HG02870 (cell line): ENCODE measurements around the gene ATP6V0E2.
"Not testable (repeated sequence)": the region's sequence is repeated elsewhere in the genome, so short reads cannot be mapped to it uniquely, and the experiment has no call there.

Experiments used
- ATAC-seq: cut with Tn5 transposase; IDR thresholded peaks from one replicate; pipeline ENCODE4 v1.9.1; 2021; ENCODE audit warnings: mild to moderate bottlenecking, moderate library complexity; ENCODE audit not compliant: unreplicated experiment

ATP6V0E2 gene

GRCh38 chr7:149873074-149873969 lies at the start of gene ATP6V0E2:
Gene ATP6V0E2 (plus strand): TSS chr7:149873969. CDS start chr7:149874066, 97 bp downstream.
- ATAC-seq: peak; percentile 91

- no peak for ATAC-seq
Measured at GRCh38 chr7:149824301-149824741, 49.4 kb upstream of the ATP6V0E2 start.

- ATAC-seq: no peak
Measured at GRCh38 chr7:149824748-149825566, 48.8 kb upstream of the ATP6V0E2 start.

DNA sequence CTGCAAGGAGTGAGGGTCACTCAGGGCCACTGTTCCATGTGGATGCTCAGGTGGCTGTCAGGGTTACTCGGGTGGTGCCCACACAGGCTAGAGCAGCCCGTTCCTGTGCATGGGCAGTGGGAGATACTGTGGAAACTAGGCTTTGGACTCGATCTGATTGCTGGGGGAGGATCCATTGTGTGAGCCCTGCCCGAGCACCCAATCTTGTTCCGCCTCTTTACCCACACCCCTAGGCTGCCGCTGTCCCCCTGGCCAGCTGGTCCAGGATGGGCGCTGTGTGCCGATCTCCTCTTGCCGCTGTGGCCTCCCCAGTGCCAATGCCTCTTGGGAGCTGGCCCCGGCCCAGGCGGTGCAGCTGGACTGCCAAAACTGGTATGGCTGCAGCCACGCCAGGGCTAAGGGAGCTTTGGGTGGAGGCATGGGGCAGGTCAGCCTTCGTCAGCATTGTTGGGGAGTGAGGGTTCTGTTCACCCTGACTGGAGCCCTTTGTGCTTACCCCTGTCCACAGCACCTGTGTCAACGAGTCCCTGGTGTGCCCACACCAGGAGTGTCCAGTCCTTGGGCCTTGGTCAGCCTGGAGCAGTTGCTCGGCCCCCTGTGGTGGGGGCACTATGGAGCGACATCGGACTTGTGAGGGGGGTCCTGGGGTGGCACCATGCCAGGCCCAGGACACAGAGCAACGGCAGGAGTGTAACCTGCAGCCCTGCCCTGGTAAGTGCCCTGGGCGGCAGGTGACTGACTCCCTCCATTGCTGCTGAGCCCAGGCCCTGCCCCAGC lies 48.0 kb upstream of the ATP6V0E2 start:
- no peak for ATAC-seq

DNA sequence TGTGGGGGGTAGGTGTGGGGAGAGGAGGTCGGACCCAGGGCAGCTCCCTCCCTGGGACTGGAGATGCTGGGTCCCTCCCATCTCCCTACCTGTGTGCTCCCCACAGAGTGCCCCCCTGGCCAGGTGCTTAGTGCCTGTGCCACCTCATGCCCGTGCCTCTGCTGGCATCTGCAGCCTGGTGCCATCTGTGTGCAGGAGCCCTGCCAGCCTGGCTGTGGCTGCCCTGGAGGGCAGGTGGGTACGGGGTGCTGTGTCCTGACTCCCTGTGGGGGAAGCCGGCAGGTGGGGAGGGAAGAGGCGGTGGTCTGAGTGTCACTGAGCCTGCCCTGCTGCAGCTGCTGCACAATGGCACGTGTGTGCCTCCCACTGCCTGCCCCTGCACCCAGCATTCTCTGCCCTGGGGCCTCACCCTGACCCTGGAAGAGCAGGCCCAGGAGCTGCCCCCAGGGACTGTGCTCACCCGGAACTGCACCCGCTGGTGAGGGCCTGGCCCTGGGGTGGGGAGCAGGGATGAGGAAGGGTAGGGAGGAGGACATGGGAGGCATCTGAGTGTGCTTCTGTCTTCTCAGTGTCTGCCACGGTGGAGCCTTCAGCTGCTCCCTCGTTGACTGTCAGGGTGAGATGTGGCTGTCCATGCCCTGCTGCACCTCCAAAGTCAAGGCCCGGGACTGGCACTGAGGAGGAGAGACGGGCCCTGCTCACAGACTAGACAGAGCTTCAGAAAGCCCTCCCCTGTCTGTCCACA lies 47.3 kb upstream of the ATP6V0E2 start:
- ATAC-seq: no peak

- ATAC-seq: no peak
Measured at GRCh38 chr7:149827089-149827981, 46.4 kb upstream of the ATP6V0E2 start.

DNA sequence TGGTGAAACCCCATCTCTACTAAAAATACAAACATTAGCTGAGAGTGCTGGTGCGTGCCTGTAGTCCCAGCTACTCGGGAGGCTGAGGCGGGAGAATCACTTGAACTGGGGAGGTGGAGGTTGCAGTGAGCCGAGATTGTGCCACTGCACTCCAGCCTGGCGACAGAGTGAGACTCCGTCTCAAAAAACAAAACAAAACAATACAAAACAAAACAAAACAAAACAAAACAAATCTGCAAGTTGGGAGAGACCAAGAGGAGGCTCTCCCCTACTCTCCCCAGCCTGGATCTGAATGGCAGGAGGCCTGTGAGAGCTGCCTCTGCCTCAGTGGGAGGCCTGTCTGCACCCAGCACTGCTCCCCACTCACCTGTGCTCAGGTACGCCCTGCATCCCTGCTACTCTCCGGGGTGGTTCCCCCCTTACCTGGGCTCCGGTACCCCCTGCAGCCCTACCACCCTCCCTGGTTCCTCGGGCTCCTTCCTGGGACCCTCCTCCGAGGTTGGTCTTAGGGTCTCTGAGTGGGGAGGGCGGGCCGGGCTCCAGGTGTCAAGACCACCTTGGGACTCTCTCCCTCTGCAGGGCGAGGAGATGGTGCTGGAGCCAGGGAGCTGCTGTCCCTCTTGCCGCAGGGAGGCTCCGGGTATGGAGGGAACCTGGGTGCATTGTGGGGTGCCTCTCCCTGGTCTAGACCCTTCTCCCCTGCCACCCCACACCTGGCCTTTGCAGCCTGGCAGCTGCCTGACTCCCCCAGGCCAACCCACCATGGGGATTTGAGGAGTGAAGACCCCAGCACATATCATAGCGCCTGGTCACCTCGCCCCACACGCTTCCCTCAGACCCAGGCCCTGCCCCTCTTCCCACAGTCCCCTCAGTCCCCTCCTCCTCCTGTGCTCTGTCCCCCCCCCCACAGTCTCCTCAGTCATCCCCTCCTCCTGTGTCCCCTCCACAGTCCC lies 45.1 kb upstream of the ATP6V0E2 start:
- no peak for ATAC-seq

GRCh38 chr7:149830527-149830926 lies 43.2 kb upstream of the ATP6V0E2 start:
- ATAC-seq: not testable (repeated sequence)

DNA sequence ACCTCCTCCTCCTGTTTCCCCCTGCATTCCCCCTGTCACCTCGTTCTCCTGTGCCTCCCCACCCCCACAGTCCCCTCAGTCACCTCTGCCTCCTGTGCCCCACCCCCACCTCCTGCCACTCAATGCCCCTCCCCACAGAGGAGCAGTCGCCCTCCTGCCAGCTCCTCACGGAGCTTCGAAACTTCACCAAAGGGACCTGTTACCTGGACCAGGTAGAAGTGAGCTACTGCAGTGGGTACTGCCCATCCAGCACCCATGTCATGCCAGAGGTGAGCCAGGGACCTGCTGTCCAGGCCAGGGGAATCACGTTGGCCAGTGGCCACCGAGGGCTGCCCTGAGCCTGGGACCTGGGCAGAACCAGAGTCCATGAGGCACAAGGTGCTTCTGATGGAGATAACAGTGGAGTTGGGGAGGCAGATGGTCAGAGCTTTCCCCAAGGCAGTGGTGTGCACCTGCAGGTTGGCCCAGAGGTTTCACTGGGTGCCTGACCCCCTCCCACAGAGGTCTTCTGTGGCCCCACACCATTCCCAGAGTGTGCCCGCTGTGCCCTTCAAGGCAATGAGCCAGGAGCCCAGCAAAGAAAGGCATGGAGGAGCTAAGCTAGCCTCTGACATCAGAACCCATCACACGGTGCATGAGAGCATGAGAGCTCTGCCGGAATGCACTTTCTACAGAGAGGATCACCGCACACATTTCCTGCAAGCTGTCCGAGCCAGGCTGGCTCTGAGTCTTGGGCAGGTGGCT lies 42.6 kb upstream of the ATP6V0E2 start:
- no peak for ATAC-seq

DNA sequence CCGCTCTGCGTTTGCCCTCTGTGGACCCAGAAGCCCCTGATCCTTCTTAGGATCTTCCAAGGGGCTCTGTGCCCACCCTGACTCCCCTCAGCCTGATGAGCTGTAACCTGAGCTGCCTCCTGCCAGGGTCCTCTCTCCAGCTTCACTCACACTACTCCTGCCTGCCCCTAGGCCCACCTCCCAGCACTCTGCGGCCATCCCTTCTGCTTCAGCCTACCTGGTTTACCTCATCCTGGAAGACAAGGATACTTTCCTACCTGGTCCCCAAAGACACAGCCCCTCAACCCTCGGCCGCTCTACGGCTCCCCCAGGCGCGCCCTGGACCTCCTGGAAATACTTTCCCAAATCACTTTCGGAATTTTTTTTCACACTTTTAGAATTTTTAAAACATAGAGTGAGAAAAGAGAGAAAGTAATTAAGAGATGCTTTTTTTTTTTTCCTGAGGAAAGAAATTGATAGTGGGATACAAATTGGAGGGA lies 42.0 kb upstream of the ATP6V0E2 start:
- no peak for ATAC-seq

- no peak for ATAC-seq
Measured at GRCh38 chr7:149832332-149833041, 41.3 kb upstream of the ATP6V0E2 start.

GRCh38 chr7:149833495-149834130 lies 40.2 kb upstream of the ATP6V0E2 start:
- no peak for ATAC-seq

DNA sequence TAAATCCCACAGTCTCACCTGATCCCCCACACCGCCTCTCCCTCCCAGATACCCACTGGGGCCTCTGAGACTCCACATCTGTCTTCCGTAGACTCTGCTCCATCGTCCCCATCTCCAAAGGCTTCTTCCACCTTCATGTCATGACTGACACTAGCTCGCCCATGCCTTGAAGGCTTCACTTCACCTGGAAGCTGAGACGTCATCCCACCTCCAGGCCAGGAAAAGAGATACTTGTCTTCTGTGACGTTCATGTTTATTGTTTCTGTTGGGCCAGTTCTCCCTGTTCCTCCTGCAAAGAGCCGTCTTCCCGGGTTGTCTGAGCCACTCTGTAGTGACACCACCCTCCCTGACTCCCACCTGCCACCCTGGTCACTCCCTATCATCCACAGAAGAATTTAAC lies 39.2 kb upstream of the ATP6V0E2 start:
- ATAC-seq: no peak

- ATAC-seq: no peak
Measured at GRCh38 chr7:149836434-149836833, 37.3 kb upstream of the ATP6V0E2 start.

- no peak for ATAC-seq
Measured at GRCh38 chr7:149837564-149838223, 36.1 kb upstream of the ATP6V0E2 start.
